ENCODE results near the gene TIRAP. TPM values are rescaled to one million over a fixed set of nuclear protein-coding genes. Genes with fewer than 3 reads are reported as not detected.

TIRAP gene
- total RNA-seq, 1 donor from 2014 or later: 2.1 TPM

DNA sequence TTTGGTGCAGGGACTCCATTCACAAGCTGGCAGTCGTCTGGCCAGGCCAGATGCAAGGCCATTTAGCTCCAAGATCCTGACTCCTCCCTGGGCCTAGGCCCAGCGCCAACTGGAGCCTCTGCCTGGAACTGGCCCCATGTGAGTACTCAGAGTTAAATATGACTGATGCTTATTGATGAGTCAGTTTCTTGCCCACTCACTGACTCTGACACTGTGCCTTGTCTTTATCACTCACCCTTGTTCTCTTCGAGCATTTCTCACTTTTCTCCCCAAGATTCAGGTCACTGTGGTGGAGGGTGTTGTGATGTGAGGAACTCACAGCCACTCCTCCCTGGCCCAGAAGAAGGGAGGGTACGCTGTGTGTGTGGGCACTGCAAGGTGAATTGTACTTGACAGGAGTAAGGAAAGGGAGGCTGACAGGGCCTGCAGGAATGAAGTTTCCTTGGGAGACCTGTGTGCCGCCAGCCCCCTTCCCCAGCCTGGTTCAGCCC, 49.4 kb downstream of the TIRAP start:
- Histone ChIP-seq H3K36me3 (ENCODE audit: control insufficient read depth, insufficient read depth, low read length) (peaks cover 1% of the 10 kb centered on the region), H3K4me3 (ENCODE audit: low read depth, low read length) (no peak overlapping the region), H3K27me3 (ENCODE audit: control insufficient read depth, insufficient read depth, low read length) (no peaks in the 10 kb centered on the region)
- TF ChIP-seq CTCF (IDR thresholded peaks at IDR 0.05; ENCODE audit: insufficient read depth, low read length, severe bottlenecking): no peak
- DNase-seq (ENCODE audit: low read depth) (peak; percentile 77), FAIRE-seq (no peak)

- Histone ChIP-seq H3K27me3 (ENCODE audit: control insufficient read depth, insufficient read depth, low read length) (no peaks in the 10 kb centered on the region), H3K36me3 (ENCODE audit: control insufficient read depth, insufficient read depth, low read length) (peaks cover 1% of the 10 kb centered on the region), H3K4me3 (ENCODE audit: low read depth, low read length) (no peak overlapping the region)
- no peak for FAIRE-seq
- no peak for TF ChIP-seq CTCF (IDR thresholded peaks at IDR 0.05; ENCODE audit: insufficient read depth, low read length, severe bottlenecking)
- DNase-seq (ENCODE audit: low read depth): no peak
Observed at GRCh38 chr11:126333142-126333541, 50.2 kb downstream of the TIRAP start.

GRCh38 chr11:126334659-126335462, 52.0 kb downstream of the TIRAP start:
- no peaks in the 10 kb centered on the region for H3K27me3 ChIP-seq (ENCODE audit: control insufficient read depth, insufficient read depth, low read length)
- TF ChIP-seq CTCF (IDR thresholded peaks at IDR 0.05; ENCODE audit: insufficient read depth, low read length, severe bottlenecking): no peak
- no peak overlapping the region for H3K4me3 ChIP-seq (ENCODE audit: low read depth, low read length)
- no peak for FAIRE-seq
- H3K36me3 ChIP-seq (ENCODE audit: control insufficient read depth, insufficient read depth, low read length): no peaks in the 10 kb centered on the region
- DNase-seq (ENCODE audit: low read depth): no peak

DNA sequence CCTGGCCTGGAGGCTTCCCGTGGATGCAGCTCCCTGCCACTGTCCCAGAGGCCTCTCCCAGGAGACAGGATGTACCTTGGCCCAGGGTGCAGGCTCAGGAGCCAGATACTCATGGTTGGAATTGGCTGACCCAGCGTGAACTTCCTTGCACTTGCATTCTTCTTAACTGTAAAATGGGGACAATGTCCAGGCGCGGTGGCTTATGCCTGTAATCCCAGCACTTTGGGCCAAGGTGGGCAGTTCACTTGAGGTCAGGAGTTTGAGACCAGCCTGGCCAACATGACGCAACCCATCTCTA, 52.5 kb downstream of the TIRAP start:
- FAIRE-seq: no peak
- no peak for DNase-seq (ENCODE audit: low read depth)
- TF ChIP-seq CTCF (IDR thresholded peaks at IDR 0.05; ENCODE audit: insufficient read depth, low read length, severe bottlenecking): no peak

GRCh38 chr11:126336138-126336541, 53.2 kb downstream of the TIRAP start:
- no peak overlapping the region for H3K4me3 ChIP-seq (ENCODE audit: low read depth, low read length)
- TF ChIP-seq CTCF (IDR thresholded peaks at IDR 0.05; ENCODE audit: insufficient read depth, low read length, severe bottlenecking): no peak
- FAIRE-seq: no peak
- no peaks in the 10 kb centered on the region for H3K36me3 ChIP-seq (ENCODE audit: control insufficient read depth, insufficient read depth, low read length)
- no peak for DNase-seq (ENCODE audit: low read depth)
- no peaks in the 10 kb centered on the region for H3K27me3 ChIP-seq (ENCODE audit: control insufficient read depth, insufficient read depth, low read length)

More for the DNA sequence above, 52.5 kb downstream of the TIRAP start:
- H3K4me3 ChIP-seq (ENCODE audit: low read depth, low read length): no peak overlapping the region
- H3K36me3 ChIP-seq (ENCODE audit: control insufficient read depth, insufficient read depth, low read length): no peaks in the 10 kb centered on the region
- no peaks in the 10 kb centered on the region for H3K27me3 ChIP-seq (ENCODE audit: control insufficient read depth, insufficient read depth, low read length)

DNA sequence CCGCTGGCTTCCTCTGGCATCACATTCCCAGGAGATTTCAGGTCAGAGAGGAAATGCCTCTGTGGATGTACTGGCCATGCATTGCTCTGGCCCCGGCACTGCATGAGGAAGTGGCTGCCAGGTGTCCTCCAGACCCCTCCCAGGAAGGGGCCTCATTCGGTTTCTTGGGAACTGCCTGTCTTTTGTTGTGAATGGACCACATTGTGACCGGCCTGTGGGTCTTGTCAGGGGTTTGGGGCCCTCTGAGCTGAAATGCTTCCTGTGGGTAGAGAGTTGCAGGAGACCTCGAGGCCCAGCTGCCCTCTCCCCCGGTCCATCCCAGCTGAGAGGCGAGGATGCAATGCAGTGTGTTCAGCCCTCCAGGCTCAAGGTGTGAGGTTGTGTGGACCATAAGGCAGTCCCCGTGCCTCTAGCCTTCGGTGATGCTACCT, 53.8 kb downstream of the TIRAP start:
- Histone ChIP-seq H3K27me3 (ENCODE audit: control insufficient read depth, insufficient read depth, low read length) (no peaks in the 10 kb centered on the region), H3K4me3 (ENCODE audit: low read depth, low read length) (no peak overlapping the region), H3K36me3 (ENCODE audit: control insufficient read depth, insufficient read depth, low read length) (no peaks in the 10 kb centered on the region)
- DNase-seq (ENCODE audit: low read depth): no peak
- TF ChIP-seq CTCF (IDR thresholded peaks at IDR 0.05; ENCODE audit: insufficient read depth, low read length, severe bottlenecking): no peak
- FAIRE-seq: no peak

Data from bronchial epithelial cell (primary cell).